HG03066 (cell line): ENCODE results near the gene POPDC3.
"Not testable (repeated sequence)": the region's sequence is repeated elsewhere in the genome, so short reads cannot be mapped to it uniquely, and the experiment has no call there.

Experiments used
- ATAC-seq: cut with Tn5 transposase; IDR thresholded peaks from one replicate; pipeline ENCODE4 v1.9.1; 2021; ENCODE audit warnings: low read depth; ENCODE audit not compliant: unreplicated experiment

POPDC3 gene

DNA sequence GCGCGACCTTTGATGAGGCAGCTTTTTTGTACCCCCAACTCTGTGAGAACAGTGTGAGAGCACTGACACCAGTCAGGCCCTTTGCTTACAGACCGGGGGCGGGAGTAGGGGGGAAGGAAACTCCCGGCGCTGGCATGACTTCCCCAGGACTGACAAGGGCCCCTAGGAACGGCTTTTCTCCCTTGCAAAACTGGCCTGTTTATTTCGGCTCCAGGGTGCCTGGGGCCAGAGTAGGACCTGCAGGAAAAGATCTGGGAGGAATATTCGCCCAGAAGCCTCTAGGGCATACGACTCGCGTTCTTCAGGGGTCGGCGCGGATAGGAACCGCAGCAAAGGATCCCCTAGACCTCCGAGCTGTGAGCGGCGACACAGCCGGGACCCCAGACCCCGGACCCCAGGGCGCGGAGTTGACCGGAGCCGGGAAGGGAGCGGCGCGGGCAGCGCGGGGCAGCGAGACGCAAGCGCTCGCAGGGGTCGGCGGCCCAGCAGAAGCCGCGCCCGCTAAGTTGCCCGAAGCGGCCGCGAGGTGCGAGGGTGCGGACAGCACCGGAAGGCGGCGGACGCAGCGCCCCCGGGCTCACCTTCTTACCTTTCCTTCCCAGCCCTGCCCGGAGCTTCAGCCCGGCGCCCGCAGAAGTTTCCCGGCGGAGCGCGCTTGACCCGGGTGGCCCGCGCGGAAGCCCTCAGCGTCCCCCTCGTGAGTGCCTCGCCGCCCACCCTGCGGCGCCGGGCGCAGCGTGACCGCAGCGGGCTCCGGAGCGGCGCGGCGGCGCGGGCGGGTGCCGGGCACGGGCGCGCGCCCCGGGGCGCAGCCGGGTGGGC, at the start of gene POPDC3:
TSS of gene POPDC3 (minus strand) at position 771 of the 822 bp plus-strand sequence. CDS start 18,105 bp downstream, outside the sequence.
- peak; percentile 49 for ATAC-seq

GRCh38 chr6:105227295-105227767, 47.5 kb upstream of the POPDC3 start:
- ATAC-seq, result no peak

DNA sequence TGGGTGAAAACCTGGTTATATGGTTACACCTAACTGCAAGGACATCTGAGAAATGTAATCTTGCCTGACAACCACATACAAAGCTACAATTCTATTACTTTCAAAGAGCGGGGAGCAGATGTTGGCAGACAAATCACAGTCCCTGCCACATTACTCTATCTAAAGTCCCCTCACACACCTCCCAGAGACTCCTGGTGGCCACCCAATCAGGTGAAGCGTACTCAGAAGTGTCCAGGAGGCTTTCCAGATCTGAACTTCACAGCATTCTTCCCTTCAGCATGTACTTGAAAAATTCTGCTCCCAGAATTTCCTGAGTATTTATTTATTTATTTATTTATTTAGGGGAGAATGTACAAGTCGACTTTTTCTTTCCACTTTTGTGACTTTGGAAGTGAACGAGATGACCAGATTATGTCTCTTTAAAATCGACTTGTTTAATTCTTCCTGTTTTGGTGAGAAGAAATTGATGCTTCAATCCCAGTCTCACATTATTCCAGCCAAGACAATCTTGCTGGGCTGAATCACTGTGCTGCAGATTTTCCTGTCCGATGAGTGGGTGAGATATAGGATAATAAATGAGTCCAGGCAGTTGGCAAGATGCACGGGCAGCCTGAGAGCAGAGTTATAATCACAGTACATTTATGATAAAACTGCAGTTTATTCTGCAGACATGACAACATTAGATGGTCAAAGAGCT, 46.9 kb upstream of the POPDC3 start:
- ATAC-seq, result no peak

- no peak for ATAC-seq
Measured at GRCh38 chr6:105223242-105223641, 43.4 kb upstream of the POPDC3 start.

- not testable (repeated sequence) for ATAC-seq
Measured at GRCh38 chr6:105221219-105221618, 41.4 kb upstream of the POPDC3 start.

DNA sequence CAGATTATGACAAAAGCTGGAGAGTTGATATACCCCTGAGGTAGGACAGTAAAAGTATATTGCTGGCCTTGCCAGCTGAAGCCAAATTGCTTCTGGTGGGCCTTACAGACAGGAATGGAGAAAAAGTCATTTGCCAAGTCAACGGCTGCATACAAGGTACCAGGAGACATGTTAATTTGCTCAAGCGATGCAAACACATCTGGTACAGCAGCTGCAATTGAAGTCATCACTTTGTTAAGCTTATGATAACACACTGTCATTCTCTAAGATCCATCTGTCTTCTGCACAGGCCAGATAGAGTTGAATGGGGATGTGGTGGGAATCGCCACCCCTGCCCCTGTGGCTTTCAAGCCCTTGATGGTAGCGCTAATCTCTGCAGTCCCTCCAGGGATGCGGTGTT, 40.4 kb upstream of the POPDC3 start:
- no peak for ATAC-seq

- not testable (repeated sequence) for ATAC-seq
Measured at GRCh38 chr6:105219218-105219617, 39.4 kb upstream of the POPDC3 start.

DNA sequence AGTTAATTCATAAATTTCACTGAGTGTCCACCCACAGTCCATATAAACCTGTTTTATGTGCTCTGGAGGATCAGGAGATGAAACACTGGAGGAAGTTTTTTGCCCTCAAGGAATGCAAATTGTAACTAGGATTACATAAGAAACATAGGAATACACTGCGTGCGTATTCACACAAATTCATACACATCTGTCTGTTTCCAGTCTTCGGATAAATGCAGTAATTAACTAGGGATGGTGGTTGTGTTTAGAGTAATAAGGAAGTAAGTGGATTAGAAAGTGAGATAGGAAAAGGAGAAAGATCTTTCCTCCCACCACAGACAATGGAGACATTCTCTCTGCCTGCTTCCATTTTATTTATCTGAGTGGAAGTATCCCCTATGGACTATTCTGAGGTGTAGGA, 35.7 kb upstream of the POPDC3 start:
- ATAC-seq, result no peak

DNA sequence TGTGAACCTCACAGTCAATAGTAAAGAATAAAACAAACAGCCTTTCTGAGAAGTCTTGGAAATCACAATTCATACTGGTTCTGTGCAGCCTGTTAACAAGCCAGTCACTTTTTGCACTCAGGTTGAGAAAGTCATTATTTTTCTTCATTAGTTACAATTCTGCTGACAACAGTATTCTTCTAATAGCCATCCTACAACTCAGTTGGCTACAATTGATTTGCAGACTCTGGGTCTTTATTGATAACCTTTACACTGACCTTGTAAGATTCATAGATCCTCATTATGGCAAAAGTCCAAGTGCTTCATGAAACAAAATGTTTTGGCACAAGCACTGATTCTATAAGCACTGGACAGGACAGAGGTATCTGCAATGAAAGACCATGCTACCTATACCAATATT, 34.9 kb upstream of the POPDC3 start:
- ATAC-seq, result no peak

DNA sequence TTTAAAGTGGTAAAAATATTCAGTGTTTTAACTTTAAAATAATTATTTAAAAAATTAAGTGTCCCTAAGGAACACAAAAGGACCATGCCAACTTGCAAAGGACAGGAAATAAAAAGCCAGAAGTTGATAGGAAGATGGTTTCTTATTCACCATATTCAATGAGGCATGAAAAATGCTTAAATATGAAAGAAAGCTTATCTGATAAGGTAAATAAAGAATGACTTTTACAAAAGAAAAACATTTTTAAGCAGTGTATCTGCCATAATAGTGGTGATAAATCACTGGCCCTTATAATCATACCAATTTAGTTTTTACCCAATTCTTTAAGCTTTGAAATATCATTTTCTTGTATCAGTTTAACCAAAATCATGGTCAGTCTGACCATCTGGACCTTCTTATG, 33.5 kb upstream of the POPDC3 start:
- no peak for ATAC-seq

- ATAC-seq, result no peak
Measured at GRCh38 chr6:105212587-105212986, 32.8 kb upstream of the POPDC3 start.

GRCh38 chr6:105211831-105212230, 32.0 kb upstream of the POPDC3 start:
- ATAC-seq, result no peak

- ATAC-seq, result no peak
Measured at GRCh38 chr6:105210932-105211531, 31.2 kb upstream of the POPDC3 start.

DNA sequence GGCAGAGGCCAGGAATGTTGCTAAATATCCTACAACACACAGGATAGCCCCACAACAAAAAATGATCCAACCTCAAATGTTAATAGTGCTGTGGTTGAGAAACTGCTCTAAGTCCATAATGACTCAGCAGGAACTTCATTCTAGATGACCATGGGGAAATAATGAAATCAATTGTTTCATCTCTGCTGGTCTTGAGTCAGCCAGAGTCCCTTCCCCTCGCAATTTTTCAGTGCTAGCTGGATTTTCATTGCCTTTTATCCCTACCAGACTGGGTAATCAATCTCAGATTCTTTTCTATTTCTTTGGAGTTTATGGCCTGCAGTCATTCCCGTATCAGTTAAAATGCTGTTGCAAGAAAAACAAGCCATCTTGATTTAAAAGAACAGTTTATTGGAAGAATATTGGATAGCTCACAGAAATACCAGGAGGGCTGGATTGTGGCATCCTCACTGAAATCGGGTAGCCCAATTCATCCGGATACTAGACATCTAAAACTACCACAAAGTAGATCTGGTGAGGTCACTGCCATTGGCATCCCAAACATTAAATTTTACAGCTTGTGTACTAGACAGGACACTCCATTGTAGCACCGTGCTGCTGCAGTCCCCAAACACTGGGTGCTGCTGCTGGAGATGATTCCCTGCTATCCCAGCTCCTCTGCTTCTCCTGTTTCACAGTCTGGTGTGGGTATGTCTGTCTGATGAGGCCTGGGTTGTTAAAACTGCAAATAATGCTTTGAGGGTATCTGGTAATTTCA, 30.3 kb upstream of the POPDC3 start:
- ATAC-seq, result no peak

DNA sequence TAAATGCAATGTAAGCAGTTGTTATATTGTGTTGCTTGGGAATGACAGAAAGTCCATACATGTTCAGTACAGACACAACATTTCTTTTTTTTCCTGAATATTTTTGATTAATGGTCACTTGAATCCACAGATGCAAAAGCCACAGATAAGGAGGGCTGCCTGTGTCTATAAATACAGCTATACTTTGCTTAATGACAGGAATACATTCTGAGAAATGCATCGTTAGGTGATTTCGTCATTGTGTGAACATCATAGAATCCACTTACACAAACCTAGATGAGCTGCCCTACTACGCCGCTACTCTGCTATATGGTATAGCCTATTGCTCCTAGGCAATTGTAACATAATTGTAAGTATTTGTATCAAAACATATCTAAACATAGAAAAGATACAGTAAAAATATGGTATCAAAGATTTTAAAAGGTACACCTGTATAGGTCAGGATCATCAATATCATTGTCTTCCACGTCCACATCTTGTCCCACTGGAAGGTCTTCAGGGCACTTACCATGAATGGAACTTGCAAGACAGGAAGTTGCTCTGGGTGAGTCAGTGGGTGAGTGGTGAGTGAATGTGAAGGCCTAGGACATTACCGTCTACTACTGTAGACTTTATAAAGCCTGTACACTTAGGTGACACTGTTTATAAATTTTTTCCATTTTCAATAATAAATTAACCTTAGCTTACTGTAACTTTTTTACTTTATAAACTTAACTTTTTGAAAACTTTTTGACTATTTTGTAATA, 27.9 kb upstream of the POPDC3 start:
- no peak for ATAC-seq

GRCh38 chr6:105204768-105205167, 25.0 kb upstream of the POPDC3 start:
- ATAC-seq, result no peak

- ATAC-seq, result no peak
Measured at GRCh38 chr6:105204331-105204730, 24.5 kb upstream of the POPDC3 start.

DNA sequence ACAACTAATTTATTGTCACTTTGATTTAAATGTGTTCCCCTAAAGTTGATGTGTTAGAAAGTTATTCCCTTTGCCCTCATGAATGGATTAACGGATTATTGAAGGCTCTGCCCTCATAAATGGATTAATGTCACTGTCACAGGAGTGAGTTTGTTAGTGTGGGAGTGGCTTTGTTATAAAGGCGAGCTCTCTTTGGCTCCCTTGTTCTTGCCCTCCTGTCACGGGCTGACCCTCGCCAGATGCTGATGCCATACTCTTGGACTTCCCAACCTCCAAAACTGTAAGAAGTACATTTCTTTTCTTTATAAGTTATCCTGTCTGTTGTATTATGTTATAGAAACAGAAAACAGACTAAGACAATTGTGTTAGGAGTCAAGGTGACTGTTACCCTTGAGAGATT, 22.7 kb upstream of the POPDC3 start:
- ATAC-seq, result no peak

DNA sequence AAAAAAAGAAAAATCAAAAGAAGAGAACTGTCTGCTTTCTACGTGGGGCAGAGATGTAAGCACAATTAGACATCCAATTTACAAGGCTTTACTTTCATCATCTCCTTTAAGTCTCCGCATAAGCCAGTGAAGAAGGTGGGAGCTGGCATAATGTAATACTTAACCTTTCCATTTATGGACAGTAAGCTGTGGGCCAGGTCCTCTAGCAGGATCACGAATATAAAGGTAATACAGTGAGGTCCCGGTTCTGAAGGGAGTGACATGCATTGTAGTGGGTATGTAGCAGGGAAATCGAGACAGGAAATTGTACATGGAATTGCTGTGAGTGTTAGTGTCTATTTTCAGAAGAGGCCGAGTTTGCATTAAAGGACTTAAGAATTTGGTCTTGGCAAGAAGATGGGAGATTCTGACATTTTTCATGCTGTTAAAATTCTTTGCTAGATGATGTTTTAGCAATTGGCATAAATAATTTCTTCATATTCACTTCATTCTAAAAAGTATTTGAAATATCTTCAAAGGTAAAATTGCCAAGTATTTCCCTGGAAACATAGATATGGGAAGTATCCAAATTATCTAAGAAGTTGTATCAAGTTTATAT, 20.4 kb upstream of the POPDC3 start:
- ATAC-seq, result no peak

DNA sequence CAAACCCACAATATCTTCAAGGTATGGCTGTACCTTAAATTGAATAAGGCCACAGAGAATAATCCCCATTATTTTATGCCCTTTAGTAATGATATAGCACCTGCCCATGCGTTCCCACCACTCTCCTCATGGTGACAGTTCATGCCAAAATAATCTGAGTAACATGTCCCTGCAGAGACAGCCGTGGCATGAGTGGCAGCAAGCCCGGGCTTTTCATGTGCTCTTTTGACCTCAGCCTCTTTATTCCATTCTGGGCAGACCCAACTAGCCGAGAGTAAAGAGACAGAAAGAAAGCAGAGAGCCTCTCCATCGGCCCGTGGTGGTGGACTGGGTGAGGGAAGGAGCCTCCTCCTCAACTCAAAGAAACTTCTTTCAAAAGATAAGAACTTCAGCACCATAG, 19.9 kb upstream of the POPDC3 start:
- no peak for ATAC-seq
